GM21447 (cell line): ENCODE measurements around the gene PIP4K2A.
A peak's percentile ranks its signal among the peaks of the same experiment; 100 is the strongest.

ENCODE experiments used
- ATAC-seq: cut with Tn5 transposase; IDR thresholded peaks from one replicate; pipeline ENCODE4 v1.9.1; 2021; ENCODE audit not compliant: unreplicated experiment

Gene PIP4K2A

GRCh38 chr10:22491931-22492615 is 222.3 kb downstream of the PIP4K2A start:
- ATAC-seq: no peak

DNA sequence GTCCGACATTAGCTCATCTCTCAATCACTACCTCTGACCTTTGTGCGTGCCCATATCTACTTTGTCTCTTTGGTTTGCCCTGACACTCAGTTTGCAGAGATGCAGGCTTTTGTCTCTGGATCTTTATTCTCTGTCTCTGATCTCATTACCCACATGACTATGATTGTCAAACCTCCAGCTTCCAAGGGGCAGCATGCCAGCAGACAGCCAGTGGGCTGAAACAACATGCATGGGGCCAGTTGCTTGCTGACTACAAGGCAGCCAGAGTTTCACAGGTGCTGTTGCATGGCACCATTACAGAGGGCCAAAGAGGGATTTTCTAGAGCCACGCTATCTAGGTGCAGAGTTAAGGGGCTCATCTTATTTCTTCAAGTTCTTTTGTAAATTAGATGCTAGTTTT is 222.9 kb downstream of the PIP4K2A start:
- ATAC-seq: no peak

GRCh38 chr10:22489975-22490374 is 224.4 kb downstream of the PIP4K2A start:
- ATAC-seq: no peak

DNA sequence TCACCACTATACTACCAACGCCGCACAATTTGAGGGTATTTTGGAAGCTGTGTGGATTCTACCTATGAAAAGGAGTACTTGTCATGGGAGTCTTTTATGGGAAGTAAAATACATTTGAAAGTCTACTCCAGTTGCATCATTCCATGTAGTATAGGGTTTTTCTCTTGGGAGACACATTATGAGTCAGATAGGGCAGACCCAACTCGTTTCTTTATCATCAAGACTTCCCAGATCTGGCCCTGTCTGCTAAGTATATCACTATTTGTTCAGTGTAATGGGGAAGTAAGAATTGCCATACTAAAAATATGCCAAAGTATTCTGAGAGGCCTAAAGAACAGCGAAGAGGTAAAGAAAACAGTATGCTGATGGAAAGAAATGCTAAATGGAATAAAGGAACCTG is 224.9 kb downstream of the PIP4K2A start:
- peak; percentile 53 for ATAC-seq

DNA sequence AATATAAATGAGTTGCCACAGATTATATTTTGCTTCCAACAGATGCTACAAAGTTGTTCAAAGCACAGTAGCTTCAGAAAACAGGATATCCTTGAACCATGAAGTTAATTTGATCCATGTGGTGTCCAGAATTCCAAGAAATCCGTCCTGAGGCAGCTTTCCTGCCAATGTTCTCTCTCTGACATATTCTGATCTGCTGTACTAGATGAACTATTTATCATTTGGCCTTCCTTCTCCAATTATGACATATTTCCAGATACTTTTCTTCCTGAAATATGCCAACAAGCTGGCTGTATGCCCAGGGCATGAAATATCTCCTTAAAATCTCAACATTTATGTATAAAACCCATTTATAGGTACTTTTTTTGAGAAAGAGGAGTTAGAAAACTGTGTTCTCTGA is 227.9 kb downstream of the PIP4K2A start:
- no peak for ATAC-seq
